ENCODE results near the gene TLR3.

DNA sequence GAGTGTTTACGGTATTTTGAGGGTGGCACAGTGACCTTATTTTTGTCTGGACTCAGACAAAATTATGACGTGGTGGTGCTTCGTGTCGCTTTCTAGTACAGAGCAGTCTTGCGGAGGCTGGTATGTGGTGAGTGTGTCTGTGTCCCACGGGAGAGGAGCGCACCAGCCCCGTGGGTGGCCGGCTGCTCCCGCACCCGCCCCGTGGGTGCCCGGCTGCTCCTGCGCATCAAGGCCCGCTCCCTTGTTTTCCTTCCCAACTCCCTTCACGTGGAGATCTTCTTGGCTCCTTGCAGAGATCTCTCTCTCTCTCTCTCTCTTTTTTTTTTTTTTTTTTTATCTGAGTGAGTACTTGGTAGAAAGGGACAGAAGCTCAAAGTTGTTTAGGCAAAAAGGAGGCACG is 23.3 kb downstream of the TLR3 start:
- no peak for TF ChIP-seq GATA2 (IDR thresholded peaks at IDR 0.05; ENCODE audit: low read depth, low read length)
- no peak for TF ChIP-seq GATA3 (IDR thresholded peaks at IDR 0.05; ENCODE audit: low read depth, low read length)
